ENCODE measurements around the gene KAT5. TPM values are rescaled to one million over a fixed set of nuclear protein-coding genes. Genes with fewer than 3 reads are reported as not detected.
"Not testable (repeated sequence)": the region's sequence is repeated elsewhere in the genome, so short reads cannot be mapped to it uniquely, and the experiment has no call there.

KAT5 gene
- total and polyA plus RNA-seq, 8 donors, result 57.0 to 69.2 (median 64.3) TPM

- Histone ChIP-seq H3K27me3 (no peaks in the 10 kb centered on the region), H3K4me3 (no peak overlapping the region), H3K4me1 (no peaks in the 10 kb centered on the region), H3K27ac (no peak overlapping the region), H3K36me3 (no peaks in the 10 kb centered on the region), H3K9me3 (no peaks in the 10 kb centered on the region)
- no peak for TF ChIP-seq CTCF (IDR thresholded peaks at IDR 0.05)
- intact Hi-C loops (cut with DNase I), result no loop called here
- DNase-seq (no peak), ATAC-seq (no peak)
Observed at GRCh38 chr11:65672180-65672860, 39.7 kb upstream of the KAT5 start.

- Histone ChIP-seq H3K4me1 (no peaks in the 10 kb centered on the region), H3K27me3 (no peaks in the 10 kb centered on the region), H3K9me3 (no peaks in the 10 kb centered on the region), H3K4me3 (no peak overlapping the region), H3K27ac (no peak overlapping the region), H3K36me3 (no peaks in the 10 kb centered on the region)
- DNase-seq (no peak), ATAC-seq (no peak)
- intact Hi-C loops (cut with DNase I), result no loop called here
- no peak for TF ChIP-seq CTCF (IDR thresholded peaks at IDR 0.05)
Observed at GRCh38 chr11:65672982-65673381, 39.1 kb upstream of the KAT5 start.

- no peak for TF ChIP-seq CTCF (IDR thresholded peaks at IDR 0.05)
- ATAC-seq, result no peak
- intact Hi-C loops (cut with DNase I), result no loop called here
Observed at GRCh38 chr11:65680192-65680743, 31.8 kb upstream of the KAT5 start.

GRCh38 chr11:65683480-65683879 lies 28.6 kb upstream of the KAT5 start:
- H3K36me3 ChIP-seq; H3K4me1 ChIP-seq; H3K27ac ChIP-seq; H3K27me3 ChIP-seq; DNase-seq; H3K9me3 ChIP-seq; H3K4me3 ChIP-seq; ATAC-seq; intact Hi-C loops (cut with DNase I): not testable (repeated sequence)

More at GRCh38 chr11:65680192-65680743, 31.8 kb upstream of the KAT5 start:
- H3K27ac ChIP-seq, result no peak overlapping the region
- H3K27me3 ChIP-seq, result no peaks in the 10 kb centered on the region
- no peak overlapping the region for H3K4me3 ChIP-seq
- H3K36me3 ChIP-seq, result no peaks in the 10 kb centered on the region
- no peaks in the 10 kb centered on the region for H3K4me1 ChIP-seq
- DNase-seq, result no peak
- H3K9me3 ChIP-seq, result no peaks in the 10 kb centered on the region

- no peaks in the 10 kb centered on the region for H3K9me3 ChIP-seq
- H3K27ac ChIP-seq, result no peak overlapping the region
- H3K4me1 ChIP-seq, result no peaks in the 10 kb centered on the region
- H3K27me3 ChIP-seq, result no peaks in the 10 kb centered on the region
- no peak overlapping the region for H3K4me3 ChIP-seq
- no peaks in the 10 kb centered on the region for H3K36me3 ChIP-seq
- intact Hi-C loops (cut with DNase I), result no loop called here
- no peak for DNase-seq
- ATAC-seq, result no peak
- no peak for TF ChIP-seq CTCF (IDR thresholded peaks at IDR 0.05)
Observed at GRCh38 chr11:65685981-65686380, 26.1 kb upstream of the KAT5 start.

GRCh38 chr11:65691847-65692246 lies 20.2 kb upstream of the KAT5 start:
- DNase-seq; H3K27me3 ChIP-seq; H3K36me3 ChIP-seq; H3K4me3 ChIP-seq; H3K27ac ChIP-seq; H3K4me1 ChIP-seq; H3K9me3 ChIP-seq; intact Hi-C loops (cut with DNase I); ATAC-seq: not testable (repeated sequence)
